ENCODE results near the gene BMP7. TPM values are rescaled to one million over a fixed set of nuclear protein-coding genes. Genes with fewer than 3 reads are reported as not detected.

The BMP7 gene
- total RNA-seq, 4 donors from 2014 or later: 4.6 to 7.1 (median 5.6) TPM

DNA sequence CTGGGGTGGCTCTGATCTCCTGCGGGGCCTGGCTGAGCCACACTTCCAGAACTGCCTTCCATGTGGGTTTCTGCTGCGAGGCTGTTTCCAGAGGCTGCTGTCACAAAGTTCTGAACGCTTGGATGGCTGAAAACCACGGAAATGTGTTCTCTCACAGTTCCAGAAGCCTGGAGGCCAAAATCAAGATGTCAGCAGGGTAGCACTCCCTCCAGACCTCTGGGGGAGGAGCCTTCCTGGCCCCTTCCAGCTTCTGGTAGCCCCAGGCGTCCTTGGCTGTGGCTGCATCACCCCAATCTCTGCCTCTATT, 23.7 kb upstream of the BMP7 start:
- intact Hi-C loops (cut with DNase I): no loop called here
- H3K4me1 ChIP-seq: peaks cover 3 to 33% (median 31%) of the 10 kb centered on the region in 4 donors
- no peak for TF ChIP-seq CTCF (IDR thresholded peaks at IDR 0.05)
- TF ChIP-seq EP300 (IDR thresholded peaks at IDR 0.05): no peak
- no peaks in the 10 kb centered on the region for H3K36me3 ChIP-seq
- 100% methylated on average over 1 of the region's 5 CpGs for WGBS
- no peaks in the 10 kb centered on the region for H3K9me3 ChIP-seq
- no peak for DNase-seq (ENCODE audit: extremely low spot score)
- no peak overlapping the region for H3K4me3 ChIP-seq
- no peak overlapping the region for H3K27ac ChIP-seq (replicated peaks in 1 of 4)
- H3K27me3 ChIP-seq: peaks cover 0 to 30% (median 0%) of the 10 kb centered on the region in 4 donors

- intact Hi-C loops (cut with DNase I): no loop called here
- WGBS: 50% methylated on average over 4 of the region's 8 CpGs
These were observed 23.1 kb upstream of the BMP7 start for GRCh38 chr20:57289391-57290177.

DNA sequence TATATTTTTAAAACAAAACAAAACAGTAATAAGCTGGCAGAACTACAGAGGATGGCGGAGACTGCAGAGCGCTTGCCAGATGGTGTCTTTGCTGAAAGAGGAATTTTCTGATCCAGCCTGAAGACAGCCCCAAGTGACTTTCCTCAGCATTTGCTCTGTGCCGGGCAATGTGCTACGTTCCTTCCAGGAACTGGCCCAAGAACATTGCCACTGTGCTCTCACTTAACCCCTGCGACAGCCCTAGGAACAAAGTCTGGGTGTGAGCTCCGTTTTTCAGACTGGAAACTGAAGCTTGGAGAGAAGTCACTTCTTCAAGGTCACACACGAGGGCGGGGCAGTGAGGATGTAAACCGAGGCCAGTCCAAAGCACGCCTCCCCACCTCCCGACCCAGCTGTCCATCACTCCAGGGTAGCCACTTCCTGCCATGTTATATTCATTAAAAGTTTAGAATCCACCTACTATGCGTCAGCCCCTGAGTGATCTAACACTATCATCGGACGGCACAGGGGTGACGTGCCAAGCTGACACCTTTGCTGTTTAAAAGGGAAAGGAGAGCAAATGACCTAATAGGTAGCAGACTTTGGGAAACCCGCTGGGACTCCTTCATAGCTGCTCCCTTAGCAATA, 22.3 kb upstream of the BMP7 start:
- Histone ChIP-seq H3K4me1 (peaks cover 3 to 33% (median 31%) of the 10 kb centered on the region in 4 donors), H3K27me3 (peaks cover 0 to 30% (median 0%) of the 10 kb centered on the region in 4 donors), H3K9me3 (no peaks in the 10 kb centered on the region), H3K4me3 (no peak overlapping the region), H3K36me3 (no peaks in the 10 kb centered on the region), H3K27ac (replicated peaks in 1 of 4) (no peak overlapping the region)
- no peak for TF ChIP-seq POLR2AphosphoS5 (IDR thresholded peaks at IDR 0.05)
- no peak for TF ChIP-seq EP300 (IDR thresholded peaks at IDR 0.05)
- TF ChIP-seq CTCF (IDR thresholded peaks at IDR 0.05): no peak
- WGBS: 26% methylated on average over 15 of the region's 16 CpGs
- intact Hi-C loops (cut with DNase I): no loop called here
- DNase-seq (ENCODE audit: extremely low spot score): no peak

More at GRCh38 chr20:57289391-57290177, 23.1 kb upstream of the BMP7 start:
- Histone ChIP-seq H3K4me1 (peaks cover 3 to 33% (median 31%) of the 10 kb centered on the region in 4 donors), H3K9me3 (no peaks in the 10 kb centered on the region), H3K27ac (replicated peaks in 1 of 4) (no peak overlapping the region), H3K27me3 (peaks cover 0 to 30% (median 0%) of the 10 kb centered on the region in 4 donors), H3K4me3 (no peak overlapping the region), H3K36me3 (no peaks in the 10 kb centered on the region)
- DNase-seq (ENCODE audit: extremely low spot score): no peak
- TF ChIP-seq POLR2A (IDR thresholded peaks at IDR 0.05; ENCODE audit: low read depth) (no peak), EP300 (IDR thresholded peaks at IDR 0.05) (no peak), CTCF (IDR thresholded peaks at IDR 0.05) (no peak), POLR2AphosphoS5 (IDR thresholded peaks at IDR 0.05) (no peak)

- Histone ChIP-seq H3K4me1 (peaks cover 3 to 37% (median 35%) of the 10 kb centered on the region in 4 donors), H3K4me3 (no peak overlapping the region), H3K27me3 (peaks cover 0 to 26% (median 0%) of the 10 kb centered on the region in 4 donors), H3K9me3 (no peaks in the 10 kb centered on the region), H3K27ac (replicated peaks in 1 of 4) (peak overlapping the region in 3 of 4 donors; percentile 3 to 60 (median 42)), H3K36me3 (no peaks in the 10 kb centered on the region)
- intact Hi-C loops (cut with DNase I): no loop called here
- WGBS: 39% methylated on average over 5 of the region's 6 CpGs
- no peak for DNase-seq (ENCODE audit: extremely low spot score)
- no peak for TF ChIP-seq POLR2A (IDR thresholded peaks at IDR 0.05; ENCODE audit: low read depth)
- TF ChIP-seq CTCF (IDR thresholded peaks at IDR 0.05): no peak
- TF ChIP-seq POLR2AphosphoS5 (IDR thresholded peaks at IDR 0.05): no peak
- TF ChIP-seq EP300 (IDR thresholded peaks at IDR 0.05): no peak
These were observed 21.5 kb upstream of the BMP7 start for GRCh38 chr20:57287901-57288300.
